ENCODE results near the gene MTAP.

Gene MTAP

GRCh38 chr9:21758540-21758939, 43.9 kb upstream of the MTAP start:
- Histone ChIP-seq H3K27me3 (ENCODE audit: low read length) (no peaks in the 10 kb centered on the region), H3K4me3 (ENCODE audit: insufficient read depth, low read length, poor library complexity, severe bottlenecking) (no peak overlapping the region), H4K20me1 (ENCODE audit: low read depth, low read length) (no peaks in the 10 kb centered on the region), H3K79me2 (ENCODE audit: insufficient read depth, low read length) (no peaks in the 10 kb centered on the region), H3K4me2 (ENCODE audit: low read depth, low read length, poor library complexity, severe bottlenecking) (no peak overlapping the region), H3K27ac (ENCODE audit: low read depth, low read length) (no peak overlapping the region), H3K9me2 (replicated peaks; ENCODE audit: insufficient read depth, low read length) (no peaks in the 10 kb centered on the region), H3K9ac (ENCODE audit: low read length) (no peak overlapping the region), H3K9me3 (ENCODE audit: insufficient read depth, low read length) (no peaks in the 10 kb centered on the region), H2AFZ (ENCODE audit: low read depth, low read length, severe bottlenecking) (no peak overlapping the region), H3F3A (ENCODE audit: insufficient read depth) (no peaks in the 10 kb centered on the region), H3K36me3 (ENCODE audit: low read length) (no peaks in the 10 kb centered on the region)
- TF ChIP-seq EZH2phosphoT487 (conservative IDR thresholded peaks at IDR 0.05; ENCODE audit: low read length) (no peak), CTCF (IDR thresholded peaks at IDR 0.05; ENCODE audit: insufficient read depth, low read length, poor library complexity, severe bottlenecking) (no peak)

GRCh38 chr9:21761309-21761901, 41.0 kb upstream of the MTAP start:
- Histone ChIP-seq H3K36me3 (ENCODE audit: low read length) (no peaks in the 10 kb centered on the region), H3K9me3 (ENCODE audit: insufficient read depth, low read length) (no peaks in the 10 kb centered on the region), H4K20me1 (ENCODE audit: low read depth, low read length) (no peaks in the 10 kb centered on the region), H2AFZ (ENCODE audit: low read depth, low read length, severe bottlenecking) (no peak overlapping the region), H3K9me2 (replicated peaks; ENCODE audit: insufficient read depth, low read length) (no peaks in the 10 kb centered on the region), H3K9ac (ENCODE audit: low read length) (no peak overlapping the region), H3K79me2 (ENCODE audit: insufficient read depth, low read length) (no peaks in the 10 kb centered on the region), H3K4me3 (ENCODE audit: insufficient read depth, low read length, poor library complexity, severe bottlenecking) (no peak overlapping the region), H3K27ac (ENCODE audit: low read depth, low read length) (no peak overlapping the region), H3K27me3 (ENCODE audit: low read length) (no peaks in the 10 kb centered on the region), H3F3A (ENCODE audit: insufficient read depth) (no peaks in the 10 kb centered on the region), H3K4me2 (ENCODE audit: low read depth, low read length, poor library complexity, severe bottlenecking) (no peak overlapping the region)
- TF ChIP-seq EZH2phosphoT487 (conservative IDR thresholded peaks at IDR 0.05; ENCODE audit: low read length) (no peak), CTCF (IDR thresholded peaks at IDR 0.05; ENCODE audit: insufficient read depth, low read length, poor library complexity, severe bottlenecking) (no peak)

- Histone ChIP-seq H3K79me2 (ENCODE audit: insufficient read depth, low read length) (no peaks in the 10 kb centered on the region), H3K27me3 (ENCODE audit: low read length) (no peaks in the 10 kb centered on the region), H3K9ac (ENCODE audit: low read length) (no peak overlapping the region), H4K20me1 (ENCODE audit: low read depth, low read length) (no peaks in the 10 kb centered on the region), H3K36me3 (ENCODE audit: low read length) (no peaks in the 10 kb centered on the region), H3K9me3 (ENCODE audit: insufficient read depth, low read length) (no peaks in the 10 kb centered on the region), H3F3A (ENCODE audit: insufficient read depth) (no peaks in the 10 kb centered on the region), H3K9me2 (replicated peaks; ENCODE audit: insufficient read depth, low read length) (no peaks in the 10 kb centered on the region), H3K4me3 (ENCODE audit: insufficient read depth, low read length, poor library complexity, severe bottlenecking) (no peak overlapping the region), H3K27ac (ENCODE audit: low read depth, low read length) (no peak overlapping the region), H2AFZ (ENCODE audit: low read depth, low read length, severe bottlenecking) (no peak overlapping the region), H3K4me2 (ENCODE audit: low read depth, low read length, poor library complexity, severe bottlenecking) (no peak overlapping the region)
- TF ChIP-seq CTCF (IDR thresholded peaks at IDR 0.05; ENCODE audit: insufficient read depth, low read length, poor library complexity, severe bottlenecking) (no peak), EZH2phosphoT487 (conservative IDR thresholded peaks at IDR 0.05; ENCODE audit: low read length) (no peak)
These were observed 40.4 kb upstream of the MTAP start for GRCh38 chr9:21762064-21762463.

Data from SU-DHL-6 (cell line).